NCI-H1417 treated with DMSO at 0.1 percent for 48 hours (cell line): ENCODE results near the gene NKAIN2.
"Not testable (repeated sequence)": the region's sequence is repeated elsewhere in the genome, so short reads cannot be mapped to it uniquely, and the experiment has no call there.

Source experiments
- DNase-seq: peaks from one replicate; lab custom pipeline; 2025; lab: John Stamatoyannopoulos, UW

NKAIN2 gene

GRCh38 chr6:124334359-124334758 is 530.7 kb downstream of the NKAIN2 start:
- no peak for DNase-seq

- DNase-seq, result no peak
Observed at GRCh38 chr6:124339610-124340334, 536.1 kb downstream of the NKAIN2 start.

- not testable (repeated sequence) for DNase-seq
Observed at GRCh38 chr6:124348339-124348738, 544.7 kb downstream of the NKAIN2 start.

- DNase-seq, result no peak
Observed at GRCh38 chr6:124355146-124355545, 551.5 kb downstream of the NKAIN2 start.

GRCh38 chr6:124356276-124356810 is 552.7 kb downstream of the NKAIN2 start:
- no peak for DNase-seq

- DNase-seq, result no peak
Observed at GRCh38 chr6:124356811-124357210, 553.1 kb downstream of the NKAIN2 start.

GRCh38 chr6:124368131-124368530 is 564.5 kb downstream of the NKAIN2 start:
- DNase-seq, result no peak

- no peak for DNase-seq
Observed at GRCh38 chr6:124371974-124372475, 568.4 kb downstream of the NKAIN2 start.

GRCh38 chr6:124373386-124373785 is 569.7 kb downstream of the NKAIN2 start:
- DNase-seq, result no peak

- no peak for DNase-seq
Observed at GRCh38 chr6:124389127-124389526, 585.5 kb downstream of the NKAIN2 start.

- no peak for DNase-seq
Observed at GRCh38 chr6:124393536-124393935, 589.9 kb downstream of the NKAIN2 start.

GRCh38 chr6:124396361-124396760 is 592.7 kb downstream of the NKAIN2 start:
- DNase-seq, result no peak

GRCh38 chr6:124400261-124400999 is 596.8 kb downstream of the NKAIN2 start:
- DNase-seq, result no peak

GRCh38 chr6:124410425-124410824 is 606.8 kb downstream of the NKAIN2 start:
- not testable (repeated sequence) for DNase-seq

GRCh38 chr6:124412657-124413056 is 609.0 kb downstream of the NKAIN2 start:
- not testable (repeated sequence) for DNase-seq

- peak; percentile 2 for DNase-seq
Observed at GRCh38 chr6:124420116-124420840, 616.6 kb downstream of the NKAIN2 start.

GRCh38 chr6:124423621-124424020 is 620.0 kb downstream of the NKAIN2 start:
- no peak for DNase-seq

GRCh38 chr6:124430740-124431318 is 627.2 kb downstream of the NKAIN2 start:
- DNase-seq, result no peak

- DNase-seq, result no peak
Observed at GRCh38 chr6:124432620-124433019, 629.0 kb downstream of the NKAIN2 start.

- DNase-seq, result no peak
Observed at GRCh38 chr6:124433387-124434160, 629.9 kb downstream of the NKAIN2 start.

GRCh38 chr6:124434421-124434820 is 630.8 kb downstream of the NKAIN2 start:
- DNase-seq, result no peak
